Measurements from ENCODE around the gene IFT88.

The IFT88 gene

DNA sequence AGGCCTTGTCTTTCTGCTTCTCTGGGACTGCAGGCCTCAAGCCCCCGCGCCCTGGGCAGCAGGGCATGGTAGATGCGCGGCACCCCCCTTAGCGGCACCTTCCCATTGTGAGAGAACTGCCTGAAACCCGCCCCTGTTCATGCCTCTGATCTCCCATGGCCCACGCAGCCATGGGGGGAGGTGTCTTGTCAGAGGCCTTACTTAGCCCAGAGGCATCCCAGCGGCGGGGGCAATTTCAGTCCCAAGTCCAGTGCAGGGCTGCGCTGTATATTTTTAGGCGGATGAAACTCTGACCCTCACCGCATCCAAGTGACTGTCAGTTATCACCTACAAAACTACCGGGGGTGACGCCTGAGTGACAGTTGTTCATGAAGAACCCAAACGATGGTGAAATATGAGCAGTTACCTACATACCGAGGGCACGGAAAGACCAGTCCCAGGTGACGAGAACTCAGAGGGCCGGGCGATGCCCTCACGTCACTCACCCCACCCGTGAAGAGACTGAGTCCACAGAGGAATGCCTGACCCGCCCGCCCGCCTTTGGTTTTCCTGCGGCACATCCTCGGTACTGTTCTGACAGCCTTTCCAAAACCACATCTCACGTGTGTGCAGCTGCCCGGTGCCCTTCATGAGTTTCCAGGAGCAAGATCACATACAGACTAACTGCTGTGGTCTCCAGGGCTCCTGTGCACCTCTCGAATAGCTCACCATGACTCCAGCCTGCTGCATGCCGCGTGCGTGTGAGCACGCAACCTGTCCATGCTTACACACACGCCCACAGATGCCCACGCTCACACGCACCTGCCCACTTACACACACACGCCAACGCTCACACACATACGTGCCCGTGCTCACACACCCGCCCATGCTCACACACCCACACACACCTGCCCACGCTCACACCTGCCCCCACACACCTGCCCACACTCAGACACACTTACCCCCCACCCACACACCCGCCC lies 150.9 kb downstream of the IFT88 start:
- no peak for FAIRE-seq

DNA sequence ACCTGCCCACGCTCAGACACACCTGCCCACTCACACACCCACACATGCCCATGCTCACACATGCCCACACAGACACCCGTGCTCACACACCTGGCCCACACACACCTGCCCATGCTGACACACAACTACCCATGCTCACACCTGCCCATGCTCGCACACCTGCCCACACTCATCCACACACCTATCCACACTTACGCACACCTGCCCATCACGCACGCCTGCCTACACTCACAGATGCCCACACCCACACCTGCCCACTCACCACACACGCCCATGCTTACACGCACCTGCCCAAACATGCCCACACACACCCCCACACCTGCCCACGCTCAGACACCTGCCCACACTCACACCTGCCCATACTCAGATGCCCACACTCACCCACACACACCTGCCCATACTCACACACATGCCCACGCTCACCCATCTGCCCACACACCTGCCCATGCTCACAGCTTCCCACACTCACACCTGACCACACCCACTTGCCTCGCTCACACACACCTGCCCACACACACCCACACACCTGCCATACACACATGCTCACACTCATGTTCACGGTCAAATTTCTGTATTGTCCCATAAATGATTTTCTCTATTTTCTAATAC lies 152.1 kb downstream of the IFT88 start:
- no peak for FAIRE-seq

DNA sequence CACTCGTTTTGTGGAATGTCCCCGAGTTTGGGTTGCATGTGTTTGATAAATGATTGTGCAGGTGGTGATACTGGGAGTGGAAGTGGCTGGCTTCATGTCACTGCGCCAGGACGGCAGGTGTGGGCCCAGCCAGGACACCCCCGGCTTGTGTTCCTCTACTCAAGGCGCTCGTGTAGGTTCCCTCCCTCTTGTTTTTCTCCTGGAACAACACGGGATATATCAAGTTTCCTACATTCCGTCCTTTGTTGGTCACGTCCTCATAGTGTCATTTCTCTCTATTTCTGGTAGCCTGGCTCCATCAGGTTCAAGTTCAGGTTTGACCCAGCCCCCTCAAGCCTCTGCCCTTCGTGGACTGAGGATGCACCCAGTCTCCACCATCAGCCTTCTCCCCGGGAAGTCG lies 152.8 kb downstream of the IFT88 start:
- FAIRE-seq = no peak

DNA sequence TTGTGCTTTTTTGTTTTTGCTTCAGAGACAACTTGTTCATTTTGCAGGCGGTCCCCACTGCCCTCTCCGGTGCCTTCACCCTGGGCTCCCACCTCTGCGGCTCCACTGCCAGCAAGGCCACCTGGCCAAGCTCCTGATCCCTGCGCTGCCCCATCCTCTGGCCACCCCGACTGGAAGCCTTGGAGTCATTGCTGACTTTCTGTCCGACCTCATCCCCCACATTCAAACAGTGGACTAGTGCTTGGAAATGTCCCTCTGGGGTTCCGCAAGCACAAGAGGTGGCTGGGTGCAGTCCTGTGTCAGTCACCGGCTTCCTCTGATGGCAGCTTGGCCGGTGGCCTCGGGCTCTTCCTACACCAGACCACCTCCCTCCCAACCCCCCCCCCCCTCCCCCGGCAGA lies 153.5 kb downstream of the IFT88 start:
- no peak for FAIRE-seq

DNA sequence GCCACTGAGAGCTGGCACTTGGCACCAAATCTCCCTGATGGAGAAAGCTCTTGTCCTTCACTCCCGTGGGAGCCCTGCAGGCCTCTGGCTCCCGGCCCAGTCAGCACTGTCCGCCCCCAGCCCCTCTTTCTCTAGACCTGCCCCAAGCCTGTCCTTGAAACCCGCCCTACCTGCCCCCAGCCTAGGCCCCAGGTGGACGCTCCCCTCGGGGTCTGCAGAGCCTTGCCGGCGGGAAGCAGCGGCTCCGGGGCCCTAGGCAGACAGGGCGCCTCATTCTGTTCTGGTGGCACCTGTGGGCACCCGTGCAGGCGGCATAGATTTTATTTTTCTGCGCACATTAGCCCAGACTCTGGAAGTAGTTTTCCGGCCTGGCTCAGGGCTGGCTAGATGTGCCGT lies 154.1 kb downstream of the IFT88 start:
- no peak for FAIRE-seq

DNA sequence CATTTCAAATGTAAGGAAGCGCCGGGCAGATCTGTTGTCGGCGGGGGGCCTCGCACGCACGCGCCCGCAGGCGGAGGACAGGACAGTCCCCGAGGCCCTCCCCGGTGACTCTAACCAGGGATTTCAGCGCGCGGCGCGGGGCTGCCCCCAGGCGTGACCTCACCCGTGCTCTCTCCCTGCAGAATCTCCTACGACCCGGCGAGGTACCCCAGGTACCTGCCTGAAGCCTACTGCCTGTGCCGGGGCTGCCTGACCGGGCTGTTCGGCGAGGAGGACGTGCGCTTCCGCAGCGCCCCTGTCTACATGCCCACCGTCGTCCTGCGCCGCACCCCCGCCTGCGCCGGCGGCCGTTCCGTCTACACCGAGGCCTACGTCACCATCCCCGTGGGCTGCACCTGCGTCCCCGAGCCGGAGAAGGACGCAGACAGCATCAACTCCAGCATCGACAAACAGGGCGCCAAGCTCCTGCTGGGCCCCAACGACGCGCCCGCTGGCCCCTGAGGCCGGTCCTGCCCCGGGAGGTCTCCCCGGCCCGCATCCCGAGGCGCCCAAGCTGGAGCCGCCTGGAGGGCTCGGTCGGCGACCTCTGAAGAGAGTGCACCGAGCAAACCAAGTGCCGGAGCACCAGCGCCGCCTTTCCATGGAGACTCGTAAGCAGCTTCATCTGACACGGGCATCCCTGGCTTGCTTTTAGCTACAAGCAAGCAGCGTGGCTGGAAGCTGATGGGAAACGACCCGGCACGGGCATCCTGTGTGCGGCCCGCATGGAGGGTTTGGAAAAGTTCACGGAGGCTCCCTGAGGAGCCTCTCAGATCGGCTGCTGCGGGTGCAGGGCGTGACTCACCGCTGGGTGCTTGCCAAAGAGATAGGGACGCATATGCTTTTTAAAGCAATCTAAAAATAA lies 154.7 kb downstream of the IFT88 start:
- FAIRE-seq = no peak

DNA sequence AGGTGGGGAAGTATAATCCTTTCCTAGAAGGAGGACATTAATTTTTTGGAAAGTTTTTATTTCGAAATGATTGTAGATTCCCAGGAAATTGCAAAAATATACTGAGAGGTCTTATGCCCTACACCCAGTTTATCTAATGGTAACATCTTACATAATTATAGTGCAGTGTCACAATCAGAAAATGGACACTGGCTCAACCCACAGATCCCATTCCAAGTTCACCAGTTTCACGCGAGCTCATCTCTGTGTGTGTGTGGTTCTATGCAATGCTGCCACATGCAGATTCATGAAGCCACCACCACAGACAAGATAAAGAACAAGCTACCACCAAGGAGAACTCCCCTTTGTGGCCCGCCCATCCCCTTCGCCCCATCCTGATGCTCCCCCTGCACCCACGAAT lies 160.9 kb downstream of the IFT88 start:
- FAIRE-seq = no peak

DNA sequence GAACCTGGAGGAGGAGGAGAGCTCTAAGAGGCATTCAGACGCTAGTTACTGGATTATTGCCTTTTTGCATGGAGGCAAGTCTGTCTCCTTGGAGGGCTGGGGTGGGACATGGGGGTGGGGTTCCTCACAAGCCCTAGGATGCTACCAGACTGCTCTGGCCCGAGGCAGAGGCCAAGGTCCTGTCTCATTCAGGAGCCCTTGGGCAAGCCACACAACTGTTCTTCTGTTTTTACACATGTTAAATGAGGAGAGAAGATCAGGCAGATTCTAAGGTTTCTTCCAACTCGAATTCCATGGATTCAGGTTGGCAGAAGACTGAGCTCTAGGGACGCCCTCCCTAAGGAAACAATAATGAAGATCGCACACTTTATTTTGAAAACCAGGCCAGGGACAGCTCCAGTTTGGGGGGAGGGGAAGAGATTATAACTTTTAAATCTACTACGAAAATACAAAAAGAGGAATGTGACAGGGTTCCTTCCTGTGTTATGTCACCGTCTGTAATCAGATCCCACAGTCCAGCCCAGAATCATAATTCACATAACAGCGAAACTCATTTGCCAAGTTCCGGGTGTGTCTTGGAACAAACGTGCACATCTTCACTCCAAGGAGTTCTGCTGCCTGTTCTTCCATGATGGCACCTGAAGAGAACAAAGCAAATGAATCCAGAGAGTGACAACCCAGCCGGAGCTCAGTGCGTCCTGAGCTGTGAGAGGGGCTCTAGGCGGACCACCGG lies 161.8 kb downstream of the IFT88 start:
- no peak for FAIRE-seq

DNA sequence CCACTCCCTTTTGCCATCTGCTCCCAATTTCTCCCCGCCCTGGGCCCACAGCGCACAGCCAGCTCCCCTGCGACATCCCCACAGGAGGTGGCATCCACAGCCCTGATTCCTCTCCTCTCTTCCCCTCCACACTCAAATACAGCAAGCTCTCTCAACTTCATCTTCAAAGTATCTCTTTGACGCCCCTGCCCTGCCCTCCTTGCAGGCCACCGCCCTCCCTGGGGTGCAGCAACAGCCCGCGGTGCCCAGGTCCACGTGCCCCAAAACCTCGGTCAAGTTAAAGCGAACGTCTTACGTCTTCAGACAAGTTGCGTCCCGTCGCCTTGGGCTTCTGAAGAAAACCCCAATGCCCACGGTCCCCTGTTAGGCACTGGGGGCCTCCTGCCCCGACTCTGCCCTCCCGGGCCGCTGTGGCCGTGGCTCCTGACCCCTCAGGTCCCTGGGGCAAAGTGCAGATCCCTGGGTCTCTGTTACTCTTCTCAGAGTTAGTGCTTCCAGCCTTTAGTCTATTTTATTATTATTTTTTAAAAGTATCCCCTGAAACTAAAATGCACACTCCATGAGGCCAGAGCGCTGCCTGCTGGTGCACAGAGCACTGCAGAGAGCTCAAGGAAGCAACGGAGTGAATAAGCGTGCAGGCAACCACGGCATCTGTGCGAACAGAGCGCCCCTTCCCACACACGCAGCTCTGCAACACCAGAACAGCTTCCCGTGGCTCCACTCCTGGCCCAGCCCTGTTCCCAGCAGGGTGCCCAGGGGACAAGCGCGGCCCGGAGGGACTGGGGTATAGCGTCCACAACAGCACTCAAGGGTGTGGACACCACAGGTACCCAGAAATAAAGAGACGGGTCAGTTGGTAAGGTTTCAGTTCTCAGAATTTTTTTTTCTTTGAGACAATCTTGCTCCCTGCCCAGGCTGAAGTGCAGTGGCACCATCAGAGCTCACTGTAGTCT lies 163.0 kb downstream of the IFT88 start:
- no peak for FAIRE-seq

DNA sequence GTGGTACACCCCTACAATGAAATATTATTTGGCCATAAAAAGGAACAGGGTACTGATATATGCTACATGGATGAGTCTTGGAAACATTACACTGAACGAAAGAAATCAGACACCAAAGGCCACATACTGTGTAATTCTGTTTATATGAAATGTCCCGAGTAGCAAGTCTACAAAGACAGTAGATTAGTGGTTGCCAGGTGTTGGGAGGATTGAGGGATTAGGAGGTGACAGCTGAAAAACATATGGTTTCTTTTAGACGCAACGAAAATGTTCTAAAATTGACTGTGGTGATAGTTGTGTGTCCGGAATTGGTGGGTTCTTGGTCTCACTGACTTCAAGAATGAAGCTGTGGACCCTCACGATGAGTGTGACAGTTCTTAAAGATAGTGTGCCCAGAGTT lies 171.7 kb downstream of the IFT88 start:
- no peak for FAIRE-seq

DNA sequence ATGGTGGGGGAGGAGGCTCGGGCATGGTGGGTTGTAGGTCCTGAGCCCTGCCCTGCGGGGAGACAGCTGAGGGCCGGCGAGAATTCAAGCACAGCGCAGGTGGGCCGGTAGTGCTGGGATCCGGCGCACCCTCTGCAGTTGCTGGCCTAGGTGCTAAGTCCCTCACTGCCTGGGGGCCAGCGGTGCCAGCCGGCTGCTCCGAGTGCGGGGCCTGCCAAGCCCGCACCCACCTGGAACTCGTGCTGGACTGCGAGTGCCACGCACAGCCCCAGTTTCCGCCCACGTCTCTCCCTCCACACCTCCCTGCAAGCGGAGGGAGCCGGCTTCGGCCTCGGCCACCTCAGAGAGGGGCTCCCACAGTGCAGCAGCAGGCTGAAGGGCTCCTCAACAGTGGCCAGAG lies 173.1 kb downstream of the IFT88 start:
- no peak for FAIRE-seq
